K562 (cell line): ENCODE data around the gene ANK2. TPM values are rescaled to one million over a fixed set of nuclear protein-coding genes. Genes with fewer than 3 reads are reported as not detected.

ENCODE experiments used
- ATAC-seq: fragments of 200-7000 bp; cut with Tn5 transposase; 3 replicates; pipeline ENCODE4 v1.9.1; 2020; ENCODE audit warnings: moderate library complexity
- BruUV-seq: library from RNA; stranded (reverse); fragments of 400-500 nt; replicated peaks from 2 replicates; lab custom pipeline; 2021; lab: Mats Ljungman, UMichigan
- CTCF ChIA-PET: fragments of 300-600 bp; formaldehyde crosslinking; extraction: SDS; loops from one replicate; lab custom pipeline; 2021; ENCODE audit warnings: low intra/inter-chr PET ratio; lab: Yijun Ruan, JAX
- POLR2A ChIA-PET: fragments of 300-600, 350-650 bp; sonication (Branson Sonifier 250); formaldehyde crosslinking; extraction: SDS; loops from one replicate; lab custom pipeline; 2021; ENCODE audit warnings: antibody characterized with exemption, inconsistent platforms; lab: Yijun Ruan, JAX
- DNase-seq, 4 experiments: peaks; one replicate each; pipeline versions ENCODE4 v3.0.0 to v3.0.0-alpha.2; 2011 to 2018; ENCODE audit warnings: low spot score in 3 of 4, mixed read lengths in 3 of 4; ENCODE audit errors: extremely low read depth in 1 of 4
- FAIRE-seq: peaks from 2 replicates; lab custom pipeline; 2011; peaks lifted over from hg19 to GRCh38; lab: Jason Lieb, UNC
- H2AFZ ChIP-seq: 2 replicates; pipeline ENCODE4 v1.6.0; 2011; ENCODE audit warnings: low read depth, low read length, control low read depth, inconsistent platforms
- H3K27ac ChIP-seq: fragments of 200-600 bp; 3 replicates; pipeline ENCODE4 v1.8.0; 2011; ENCODE audit warnings: low read depth, mild to moderate bottlenecking, control low read depth, inconsistent platforms, low read length, moderate library complexity, mixed read lengths; ENCODE audit errors: extremely low read depth
- H3K27me3 ChIP-seq, 2 experiments: fragments of 300-600 bp in 1 of 2; 2 replicates in 1 of 2; 3 replicates in 1 of 2; pipeline versions ENCODE4 v1.6.0 to v1.8.0; 2011; ENCODE audit warnings: inconsistent platforms in 2 of 2, low read length in 2 of 2, mild to moderate bottlenecking in 1 of 2, mixed read lengths in 1 of 2, moderate library complexity in 1 of 2; ENCODE audit not compliant: control insufficient read depth in 2 of 2, insufficient read depth in 2 of 2
- H3K36me3 ChIP-seq: fragments of 300-600 bp; 3 replicates; pipeline ENCODE4 v1.8.0; 2011; ENCODE audit warnings: mild to moderate bottlenecking, low read length, inconsistent platforms; ENCODE audit not compliant: control insufficient read depth, insufficient read depth
- H3K4me1 ChIP-seq, 2 experiments: fragments of 200-600 bp in 1 of 2; replicated peaks in 1 of 2; 2 replicates in 1 of 2; 3 replicates in 1 of 2; pipeline versions ENCODE4 v1.5.1 to v1.8.0; 2011; ENCODE audit warnings: inconsistent platforms in 2 of 2, low read length in 2 of 2, mild to moderate bottlenecking in 1 of 2, mixed read lengths in 1 of 2, moderate library complexity in 1 of 2; ENCODE audit not compliant: control insufficient read depth in 2 of 2, insufficient read depth in 2 of 2
- H3K4me2 ChIP-seq: 2 replicates; pipeline ENCODE4 v1.6.1; 2011; ENCODE audit warnings: low read length, control low read depth, inconsistent platforms, mixed read lengths; ENCODE audit not compliant: insufficient read depth
- H3K4me3 ChIP-seq: fragments of 200-600 bp; sonication (generic), shearing (Covaris generic); 2 replicates; pipeline ENCODE4 v1.5.1; 2016; ENCODE audit warnings: control low read depth, inconsistent platforms
- H3K79me2 ChIP-seq: fragments of 200-600 bp; 3 replicates; pipeline ENCODE4 v1.8.0; 2011; ENCODE audit warnings: low read length, inconsistent platforms; ENCODE audit not compliant: control insufficient read depth, insufficient read depth
- H3K9ac ChIP-seq, 2 experiments: 2 replicates each; pipeline versions ENCODE4 v1.6.0 to v1.6.1; 2011; ENCODE audit warnings: low read depth in 2 of 2, low read length in 2 of 2, control low read depth in 1 of 2, inconsistent platforms in 1 of 2, mild to moderate bottlenecking in 1 of 2, mixed read lengths in 1 of 2; ENCODE audit not compliant: insufficient read depth in 1 of 2
- H3K9me1 ChIP-seq: one replicate; pipeline ENCODE4 v1.6.0; 2011; ENCODE audit warnings: inconsistent platforms, mild to moderate bottlenecking, low read length, moderate library complexity; ENCODE audit not compliant: control insufficient read depth, insufficient read depth
- H3K9me3 ChIP-seq: replicated peaks from 2 replicates; pipeline ENCODE4 v1.5.1; 2011; ENCODE audit warnings: low read depth, low read length, inconsistent platforms; ENCODE audit not compliant: control insufficient read depth, insufficient read depth
- H4K20me1 ChIP-seq: replicated peaks from 2 replicates; pipeline ENCODE4 v1.6.1; 2011; ENCODE audit warnings: low read length, inconsistent platforms, mixed read lengths; ENCODE audit not compliant: control insufficient read depth, insufficient read depth
- ARHGAP35 ChIP-seq: fragments of 450-650 bp; IDR thresholded peaks from 2 replicates; pipeline ENCODE4 v1.6.1; 2018; ENCODE audit not compliant: partially characterized antibody
- FIP1L1 ChIP-seq: fragments of 200-400 bp; formaldehyde crosslinking; IDR thresholded peaks from 2 replicates; pipeline ENCODE4 v1.6.1; 2018; ENCODE audit warnings: mild to moderate bottlenecking, low read depth, low read length; ENCODE audit not compliant: poor library complexity, severe bottlenecking
- FOXJ3 ChIP-seq: sonication (generic); formaldehyde crosslinking; IDR thresholded peaks from 2 replicates; pipeline ENCODE4 v1.4.0; 2020; ENCODE audit warnings: mild to moderate bottlenecking, missing genetic modification reagents
- ILK ChIP-seq: fragments of 450-650 bp; IDR thresholded peaks from 2 replicates; pipeline ENCODE4 v1.6.1; 2016; ENCODE audit warnings: missing genetic modification characterization, low read depth, mild to moderate bottlenecking, missing compliant biosample characterization, moderate library complexity, borderline replicate concordance
- RFX1 ChIP-seq: fragments of 450-650 bp; IDR thresholded peaks from 2 replicates; pipeline ENCODE4 v1.6.1; 2016; ENCODE audit warnings: mild to moderate bottlenecking, moderate library complexity
- SAFB2 ChIP-seq: fragments of 200-400 bp; formaldehyde crosslinking; IDR thresholded peaks from 2 replicates; pipeline ENCODE4 v1.6.1; 2018; ENCODE audit warnings: borderline replicate concordance, low read length, low read depth, moderate library complexity; ENCODE audit not compliant: severe bottlenecking
- SMAD3 ChIP-seq: fragments of 450-650 bp; formaldehyde crosslinking; conservative IDR thresholded peaks from 2 replicates; pipeline ENCODE4 v1.4.0; 2020; ENCODE audit warnings: mild to moderate bottlenecking
- TOE1 ChIP-seq, 2 experiments: fragments of 450-650 bp in 1 of 2; sonication (generic) in 1 of 2; formaldehyde crosslinking in 1 of 2; IDR thresholded peaks; 2 replicates each; pipeline versions ENCODE4 v1.7.1 to v1.8.0; 2016 to 2022; ENCODE audit warnings: borderline replicate concordance in 2 of 2, mild to moderate bottlenecking in 2 of 2, antibody characterized with exemption in 1 of 2, inconsistent platforms in 1 of 2, low read depth in 1 of 2, missing genetic modification reagents in 1 of 2, moderate library complexity in 1 of 2
- ZBTB5 ChIP-seq: fragments of 450-650 bp; IDR thresholded peaks from 2 replicates; pipeline ENCODE4 v1.6.1; 2017; ENCODE audit warnings: antibody characterized with exemption
- ZNF24 ChIP-seq: fragments of 450-650 bp; IDR thresholded peaks from 2 replicates; pipeline ENCODE4 v1.6.1; 2016
- ZNF280B ChIP-seq: fragments of 250-450 bp; sonication (Bioruptor Pico); IDR thresholded peaks from 2 replicates; pipeline ENCODE4 v1.5.1; 2021; ENCODE audit warnings: mild to moderate bottlenecking
- ZNF398 ChIP-seq: fragments of 250-450 bp; sonication (Bioruptor Pico); IDR thresholded peaks from 2 replicates; pipeline ENCODE4 v1.8.0; 2021; ENCODE audit warnings: moderate library complexity, mild to moderate bottlenecking, inconsistent platforms
- WGBS: fragments of 100-300 bp; shearing (Covaris generic); methylation state at CpG from one replicate; pipeline ENCODE4 v1.1.6; 2016; ENCODE audit warnings: low coverage, mixed read lengths; ENCODE audit not compliant: insufficient coverage; ENCODE audit errors: missing lambda C conversion rate; 5-methylcytosine and 5-hydroxymethylcytosine counted together
- in situ Hi-C: fragments of 300-500 bp; cut with MboI; formaldehyde crosslinking; loops from 4 replicates; pipeline ENCODE4 v1.15.0; 2018; ENCODE audit warnings: inconsistent platforms, mixed read lengths
- intact Hi-C: fragments of 100-400 bp; cut with micrococcal nuclease; formaldehyde crosslinking; loops from 2 replicates; pipeline ENCODE4 v1.14.2; 2022
- polyA plus RNA-seq, 8 experiments: library from polyadenylated mRNA; depleted of rRNA in 4 of 8; stranded (reverse) in 5 of 8; unstranded in 3 of 8; fragments of >200 nt; fragmentation: Nextera tagmentation in 2 of 8; fragmentation: Illumina TruSeq in 1 of 8; extraction: Ambion mirVana in 2 of 8; extraction: Trizol in 1 of 8; gene quantifications; 2 replicates each; pipeline versions ENCODE4 v1.2.1 to v1.2.3, GENCODE V29; 2011 to 2014; ENCODE audit warnings: inconsistent platforms in 1 of 8, missing spikeins in 1 of 8
- total RNA-seq, 7 experiments: library from RNA; depleted of rRNA in 6 of 7; stranded (reverse); fragments of >200 nt in 6 of 7; fragmentation: Illumina TruSeq in 2 of 7; extraction: Trizol in 2 of 7; gene quantifications; 2 replicates each; pipeline versions ENCODE4 v1.2.1 to v1.2.3, GENCODE V29; 2011 to 2021; ENCODE audit warnings: low replicate concordance in 1 of 7

ANK2 gene
- total and polyA plus RNA-seq, 9 of the 15 experiments (the other 6 are each of a cell fraction or from before 2014, with no cell fraction given) = 0.07 to 0.24 TPM; not detected in 7

GRCh38 chr4:113406723-113407016, 357.2 kb downstream of the ANK2 start:
- Histone ChIP-seq H3K4me1 (no peaks in the 10 kb centered on the region), H3K79me2 (no peaks in the 10 kb centered on the region), H3K27me3 (no peaks in the 10 kb centered on the region), H4K20me1 (no peaks in the 10 kb centered on the region), H2AFZ (no peak overlapping the region), H3K9me1 (no peaks in the 10 kb centered on the region), H3K9ac (no peak overlapping the region), H3K4me2 (no peak overlapping the region), H3K4me3 (no peak overlapping the region), H3K36me3 (no peaks in the 10 kb centered on the region), H3K9me3 (no peaks in the 10 kb centered on the region), H3K27ac (no peak overlapping the region)
- in situ Hi-C loops = loop anchor here (25.0 kb wide), 1 partner anchor 981 kb away; no protein-coding TSS in a partner anchor
- intact Hi-C loops = no loop called here
- TF ChIP-seq ZNF398 (CRISPR knock-in tag) = no peak
- TF ChIP-seq ILK (tag) = no peak
- TF ChIP-seq ZNF24 = no peak
- TF ChIP-seq SMAD3 = no peak
- TF ChIP-seq SAFB2 = no peak
- TF ChIP-seq TOE1 (IDR thresholded peaks at IDR 0.05; ENCODE audit: borderline replicate concordance) = no peak
- no peak for TF ChIP-seq TOE1 (CRISPR knock-in tag; IDR thresholded peaks at IDR 0.05; ENCODE audit: borderline replicate concordance, low read depth)
- no peak for TF ChIP-seq ZBTB5
- no peak for TF ChIP-seq FOXJ3 (CRISPR knock-in tag)
- TF ChIP-seq FIP1L1 = no peak
- no peak for TF ChIP-seq ARHGAP35
- TF ChIP-seq ZNF280B (CRISPR knock-in tag) = no peak
- TF ChIP-seq RFX1 = no peak
- CTCF ChIA-PET = no interaction called here
- WGBS = 8% methylated on average over 7 of the region's 7 CpGs
- BruUV-seq = no TSS peak
- no peak for ATAC-seq
- no peak for FAIRE-seq
- POLR2A ChIA-PET = no interaction called here
- no peak for DNase-seq
